HEK293 (cell line): ENCODE measurements around the gene NLGN2.
A peak's percentile ranks its signal among the peaks of the same experiment; 100 is the strongest.

Source experiments
- MYNN ChIP-seq: fragments of 450-650 bp; formaldehyde crosslinking; IDR thresholded peaks from 2 replicates; pipeline ENCODE4 v1.5.1; 2016; ENCODE audit warnings: missing biosample characterization, missing genetic modification characterization, borderline replicate concordance
- PRDM1 ChIP-seq: fragments of 450-650 bp; formaldehyde crosslinking; IDR thresholded peaks from 2 replicates; pipeline ENCODE4; 2016; ENCODE audit warnings: missing biosample characterization, missing genetic modification characterization
- TCF7L2 ChIP-seq: IDR thresholded peaks from 2 replicates; pipeline ENCODE4 v1.6.1; 2011; ENCODE audit warnings: low read depth, mild to moderate bottlenecking, inconsistent platforms, low read length, moderate library complexity, borderline replicate concordance
- ZNF138 ChIP-seq: fragments of 450-650 bp; formaldehyde crosslinking; IDR thresholded peaks from 2 replicates; pipeline ENCODE4 v1.5.1; 2016; ENCODE audit warnings: missing biosample characterization, missing genetic modification characterization, borderline replicate concordance
- ZNF248 ChIP-seq: fragments of 450-650 bp; formaldehyde crosslinking; IDR thresholded peaks from 2 replicates; pipeline ENCODE4 v1.5.1; 2017; ENCODE audit warnings: missing biosample characterization, missing genetic modification characterization
- ZNF621 ChIP-seq: fragments of 450-650 bp; formaldehyde crosslinking; IDR thresholded peaks from 2 replicates; pipeline ENCODE4 v1.5.1; 2017; ENCODE audit warnings: missing biosample characterization, missing genetic modification characterization
- ZNF701 ChIP-seq: fragments of 450-650 bp; formaldehyde crosslinking; IDR thresholded peaks from 2 replicates; pipeline ENCODE4 v1.5.1; 2016; ENCODE audit warnings: missing biosample characterization, missing genetic modification characterization
- ZNF707 ChIP-seq: fragments of 450-650 bp; formaldehyde crosslinking; IDR thresholded peaks from 2 replicates; pipeline ENCODE4 v1.5.1; 2016; ENCODE audit warnings: missing biosample characterization, missing genetic modification characterization
- ZNF792 ChIP-seq: fragments of 450-650 bp; formaldehyde crosslinking; IDR thresholded peaks from 2 replicates; pipeline ENCODE4 v1.5.1; 2016; ENCODE audit warnings: missing biosample characterization, missing genetic modification characterization
- TF ChIP-seq, protein P1 (sequence below): fragments of 450-650 bp; formaldehyde crosslinking; IDR thresholded peaks from 2 replicates; pipeline ENCODE4 v1.5.1; 2016; ENCODE audit warnings: missing biosample characterization, missing genetic modification characterization, low read depth
- TF ChIP-seq, protein P2 (sequence below): fragments of 450-650 bp; formaldehyde crosslinking; IDR thresholded peaks from 2 replicates; pipeline ENCODE4 v1.5.1; 2017; ENCODE audit warnings: missing biosample characterization, missing genetic modification characterization
- TF ChIP-seq, protein P3 (sequence below): fragments of 450-650 bp; formaldehyde crosslinking; IDR thresholded peaks from 2 replicates; pipeline ENCODE4 v1.5.1; 2016; ENCODE audit warnings: missing biosample characterization, missing genetic modification characterization
- TF ChIP-seq, protein P4 (sequence below): fragments of 450-650 bp; formaldehyde crosslinking; IDR thresholded peaks from 2 replicates; pipeline ENCODE4 v1.5.1; 2016; ENCODE audit warnings: missing biosample characterization, missing genetic modification characterization
- TF ChIP-seq, protein P5 (sequence below): fragments of 450-650 bp; formaldehyde crosslinking; conservative IDR thresholded peaks from 2 replicates; pipeline ENCODE4 v1.5.1; 2016; ENCODE audit warnings: low read depth, missing biosample characterization, missing genetic modification characterization

DNA sequence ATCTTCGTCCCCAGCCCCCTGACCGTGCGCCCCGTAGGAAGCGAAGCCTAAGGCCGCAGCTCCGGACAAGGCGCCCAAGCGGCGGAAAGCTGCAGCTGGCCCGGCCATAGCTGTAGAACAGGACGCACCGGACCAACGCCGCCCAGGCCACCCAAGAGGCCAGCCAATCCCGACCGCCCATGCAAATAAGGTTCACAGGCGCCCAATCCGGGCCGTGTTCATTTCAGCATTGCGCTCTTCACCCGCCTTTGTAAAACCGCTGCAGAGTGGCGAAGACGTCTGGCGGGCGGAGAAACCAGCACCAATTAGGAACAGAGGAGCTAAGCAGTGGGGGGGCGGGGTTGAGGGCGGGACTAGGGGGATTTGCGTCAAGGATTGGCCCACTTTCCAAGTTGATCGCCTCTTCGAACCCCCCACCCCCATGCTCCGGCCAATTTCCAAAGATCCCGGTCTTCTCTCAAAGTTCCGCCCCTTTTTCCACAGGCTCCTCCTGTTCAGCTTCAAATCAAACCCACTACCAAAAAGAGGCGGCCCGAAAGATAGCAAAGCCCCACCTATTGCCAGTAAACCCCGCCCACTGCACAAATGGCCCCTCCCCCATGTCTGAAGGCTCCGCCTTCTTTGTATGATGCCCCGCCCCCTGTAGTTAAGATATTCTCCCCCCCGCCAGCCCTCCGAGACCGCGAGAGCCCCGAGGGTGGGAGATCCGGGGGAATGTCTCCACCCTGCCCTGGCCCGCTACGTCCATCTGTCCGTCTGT lies 3.5 kb upstream of the NLGN2 start, which contains the start of gene TMEM256:
- TF ChIP-seq ZNF248 (tag by site-specific recombination): no peak
- no peak for TF ChIP-seq ZNF138 (tag by site-specific recombination)
- TF ChIP-seq, protein P1, sequence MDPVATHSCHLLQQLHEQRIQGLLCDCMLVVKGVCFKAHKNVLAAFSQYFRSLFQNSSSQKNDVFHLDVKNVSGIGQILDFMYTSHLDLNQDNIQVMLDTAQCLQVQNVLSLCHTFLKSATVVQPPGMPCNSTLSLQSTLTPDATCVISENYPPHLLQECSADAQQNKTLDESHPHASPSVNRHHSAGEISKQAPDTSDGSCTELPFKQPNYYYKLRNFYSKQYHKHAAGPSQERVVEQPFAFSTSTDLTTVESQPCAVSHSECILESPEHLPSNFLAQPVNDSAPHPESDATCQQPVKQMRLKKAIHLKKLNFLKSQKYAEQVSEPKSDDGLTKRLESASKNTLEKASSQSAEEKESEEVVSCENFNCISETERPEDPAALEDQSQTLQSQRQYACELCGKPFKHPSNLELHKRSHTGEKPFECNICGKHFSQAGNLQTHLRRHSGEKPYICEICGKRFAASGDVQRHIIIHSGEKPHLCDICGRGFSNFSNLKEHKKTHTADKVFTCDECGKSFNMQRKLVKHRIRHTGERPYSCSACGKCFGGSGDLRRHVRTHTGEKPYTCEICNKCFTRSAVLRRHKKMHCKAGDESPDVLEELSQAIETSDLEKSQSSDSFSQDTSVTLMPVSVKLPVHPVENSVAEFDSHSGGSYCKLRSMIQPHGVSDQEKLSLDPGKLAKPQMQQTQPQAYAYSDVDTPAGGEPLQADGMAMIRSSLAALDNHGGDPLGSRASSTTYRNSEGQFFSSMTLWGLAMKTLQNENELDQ (tag by site-specific recombination): no peak
- TF ChIP-seq PRDM1: no peak
- TF ChIP-seq, protein P2, sequence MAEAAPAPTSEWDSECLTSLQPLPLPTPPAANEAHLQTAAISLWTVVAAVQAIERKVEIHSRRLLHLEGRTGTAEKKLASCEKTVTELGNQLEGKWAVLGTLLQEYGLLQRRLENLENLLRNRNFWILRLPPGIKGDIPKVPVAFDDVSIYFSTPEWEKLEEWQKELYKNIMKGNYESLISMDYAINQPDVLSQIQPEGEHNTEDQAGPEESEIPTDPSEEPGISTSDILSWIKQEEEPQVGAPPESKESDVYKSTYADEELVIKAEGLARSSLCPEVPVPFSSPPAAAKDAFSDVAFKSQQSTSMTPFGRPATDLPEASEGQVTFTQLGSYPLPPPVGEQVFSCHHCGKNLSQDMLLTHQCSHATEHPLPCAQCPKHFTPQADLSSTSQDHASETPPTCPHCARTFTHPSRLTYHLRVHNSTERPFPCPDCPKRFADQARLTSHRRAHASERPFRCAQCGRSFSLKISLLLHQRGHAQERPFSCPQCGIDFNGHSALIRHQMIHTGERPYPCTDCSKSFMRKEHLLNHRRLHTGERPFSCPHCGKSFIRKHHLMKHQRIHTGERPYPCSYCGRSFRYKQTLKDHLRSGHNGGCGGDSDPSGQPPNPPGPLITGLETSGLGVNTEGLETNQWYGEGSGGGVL (tag by site-specific recombination): peak; percentile 95
- TF ChIP-seq, protein P3, sequence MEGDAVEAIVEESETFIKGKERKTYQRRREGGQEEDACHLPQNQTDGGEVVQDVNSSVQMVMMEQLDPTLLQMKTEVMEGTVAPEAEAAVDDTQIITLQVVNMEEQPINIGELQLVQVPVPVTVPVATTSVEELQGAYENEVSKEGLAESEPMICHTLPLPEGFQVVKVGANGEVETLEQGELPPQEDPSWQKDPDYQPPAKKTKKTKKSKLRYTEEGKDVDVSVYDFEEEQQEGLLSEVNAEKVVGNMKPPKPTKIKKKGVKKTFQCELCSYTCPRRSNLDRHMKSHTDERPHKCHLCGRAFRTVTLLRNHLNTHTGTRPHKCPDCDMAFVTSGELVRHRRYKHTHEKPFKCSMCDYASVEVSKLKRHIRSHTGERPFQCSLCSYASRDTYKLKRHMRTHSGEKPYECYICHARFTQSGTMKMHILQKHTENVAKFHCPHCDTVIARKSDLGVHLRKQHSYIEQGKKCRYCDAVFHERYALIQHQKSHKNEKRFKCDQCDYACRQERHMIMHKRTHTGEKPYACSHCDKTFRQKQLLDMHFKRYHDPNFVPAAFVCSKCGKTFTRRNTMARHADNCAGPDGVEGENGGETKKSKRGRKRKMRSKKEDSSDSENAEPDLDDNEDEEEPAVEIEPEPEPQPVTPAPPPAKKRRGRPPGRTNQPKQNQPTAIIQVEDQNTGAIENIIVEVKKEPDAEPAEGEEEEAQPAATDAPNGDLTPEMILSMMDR (tag by site-specific recombination): no peak
- no peak for TF ChIP-seq TCF7L2
- no peak for TF ChIP-seq ZNF792 (tag by site-specific recombination)
- no peak for TF ChIP-seq ZNF707
- no peak for TF ChIP-seq MYNN (tag by site-specific recombination)
- TF ChIP-seq, protein P4, sequence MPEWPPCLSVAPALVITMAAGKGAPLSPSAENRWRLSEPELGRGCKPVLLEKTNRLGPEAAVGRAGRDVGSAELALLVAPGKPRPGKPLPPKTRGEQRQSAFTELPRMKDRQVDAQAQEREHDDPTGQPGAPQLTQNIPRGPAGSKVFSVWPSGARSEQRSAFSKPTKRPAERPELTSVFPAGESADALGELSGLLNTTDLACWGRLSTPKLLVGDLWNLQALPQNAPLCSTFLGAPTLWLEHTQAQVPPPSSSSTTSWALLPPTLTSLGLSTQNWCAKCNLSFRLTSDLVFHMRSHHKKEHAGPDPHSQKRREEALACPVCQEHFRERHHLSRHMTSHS: no peak
- TF ChIP-seq, protein P5, sequence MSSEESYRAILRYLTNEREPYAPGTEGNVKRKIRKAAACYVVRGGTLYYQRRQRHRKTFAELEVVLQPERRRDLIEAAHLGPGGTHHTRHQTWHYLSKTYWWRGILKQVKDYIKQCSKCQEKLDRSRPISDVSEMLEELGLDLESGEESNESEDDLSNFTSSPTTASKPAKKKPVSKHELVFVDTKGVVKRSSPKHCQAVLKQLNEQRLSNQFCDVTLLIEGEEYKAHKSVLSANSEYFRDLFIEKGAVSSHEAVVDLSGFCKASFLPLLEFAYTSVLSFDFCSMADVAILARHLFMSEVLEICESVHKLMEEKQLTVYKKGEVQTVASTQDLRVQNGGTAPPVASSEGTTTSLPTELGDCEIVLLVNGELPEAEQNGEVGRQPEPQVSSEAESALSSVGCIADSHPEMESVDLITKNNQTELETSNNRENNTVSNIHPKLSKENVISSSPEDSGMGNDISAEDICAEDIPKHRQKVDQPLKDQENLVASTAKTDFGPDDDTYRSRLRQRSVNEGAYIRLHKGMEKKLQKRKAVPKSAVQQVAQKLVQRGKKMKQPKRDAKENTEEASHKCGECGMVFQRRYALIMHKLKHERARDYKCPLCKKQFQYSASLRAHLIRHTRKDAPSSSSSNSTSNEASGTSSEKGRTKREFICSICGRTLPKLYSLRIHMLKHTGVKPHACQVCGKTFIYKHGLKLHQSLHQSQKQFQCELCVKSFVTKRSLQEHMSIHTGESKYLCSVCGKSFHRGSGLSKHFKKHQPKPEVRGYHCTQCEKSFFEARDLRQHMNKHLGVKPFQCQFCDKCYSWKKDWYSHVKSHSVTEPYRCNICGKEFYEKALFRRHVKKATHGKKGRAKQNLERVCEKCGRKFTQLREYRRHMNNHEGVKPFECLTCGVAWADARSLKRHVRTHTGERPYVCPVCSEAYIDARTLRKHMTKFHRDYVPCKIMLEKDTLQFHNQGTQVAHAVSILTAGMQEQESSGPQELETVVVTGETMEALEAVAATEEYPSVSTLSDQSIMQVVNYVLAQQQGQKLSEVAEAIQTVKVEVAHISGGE: 0 out of 2 replicates have a peak, but pooled peaks have one; percentile 37
- TF ChIP-seq ZNF701 (tag by site-specific recombination): no peak
- no peak for TF ChIP-seq ZNF621
